Stimulated activated naive B cell treated with anti-CD40 and anti-IgM and Interleukin-4, amounts not matched to agents 10 μg/mL and 1 μg/mL and 100 μg/mL, for 72 hours (primary cell): ENCODE measurements around the gene QRFP.
"Not testable (repeated sequence)": the region's sequence is repeated elsewhere in the genome, so short reads cannot be mapped to it uniquely, and the experiment has no call there.

ENCODE experiments used
- ATAC-seq, 2 donors: fragments of 150-1000 bp; cut with Tn5 transposase; replicated peaks; 2 replicates each; pipeline ENCODE4 v1.10.0; 2021; ENCODE audit warnings: moderate library complexity in 1 of 2
- DNase-seq: peaks from one replicate; pipeline ENCODE4 v3.0.0; 2021
- H3K27ac Mint-ChIP-seq: one replicate; pipeline ENCODE4 v1.8.0; 2022; ENCODE audit warnings: mild to moderate bottlenecking, mixed read lengths
- H3K27me3 Mint-ChIP-seq, 2 donors: one replicate each; pipeline ENCODE4 v1.8.0; 2022; ENCODE audit warnings: mixed read lengths in 2 of 2
- H3K36me3 Mint-ChIP-seq, 2 donors: one replicate each; pipeline ENCODE4 v1.8.0; 2022; ENCODE audit warnings: mixed read lengths in 2 of 2, mild to moderate bottlenecking in 1 of 2
- H3K4me1 Mint-ChIP-seq, 2 donors: one replicate each; pipeline ENCODE4 v1.8.0; 2022; ENCODE audit warnings: mixed read lengths in 2 of 2, mild to moderate bottlenecking in 1 of 2
- H3K4me3 Mint-ChIP-seq, 2 donors: one replicate each; pipeline ENCODE4 v1.8.0; 2022; ENCODE audit warnings: mild to moderate bottlenecking in 2 of 2, mixed read lengths in 2 of 2, moderate library complexity in 1 of 2
- H3K9me3 Mint-ChIP-seq, 2 donors: one replicate each; pipeline ENCODE4 v1.8.0; 2022; ENCODE audit warnings: mixed read lengths in 2 of 2, mild to moderate bottlenecking in 1 of 2

QRFP gene

DNA sequence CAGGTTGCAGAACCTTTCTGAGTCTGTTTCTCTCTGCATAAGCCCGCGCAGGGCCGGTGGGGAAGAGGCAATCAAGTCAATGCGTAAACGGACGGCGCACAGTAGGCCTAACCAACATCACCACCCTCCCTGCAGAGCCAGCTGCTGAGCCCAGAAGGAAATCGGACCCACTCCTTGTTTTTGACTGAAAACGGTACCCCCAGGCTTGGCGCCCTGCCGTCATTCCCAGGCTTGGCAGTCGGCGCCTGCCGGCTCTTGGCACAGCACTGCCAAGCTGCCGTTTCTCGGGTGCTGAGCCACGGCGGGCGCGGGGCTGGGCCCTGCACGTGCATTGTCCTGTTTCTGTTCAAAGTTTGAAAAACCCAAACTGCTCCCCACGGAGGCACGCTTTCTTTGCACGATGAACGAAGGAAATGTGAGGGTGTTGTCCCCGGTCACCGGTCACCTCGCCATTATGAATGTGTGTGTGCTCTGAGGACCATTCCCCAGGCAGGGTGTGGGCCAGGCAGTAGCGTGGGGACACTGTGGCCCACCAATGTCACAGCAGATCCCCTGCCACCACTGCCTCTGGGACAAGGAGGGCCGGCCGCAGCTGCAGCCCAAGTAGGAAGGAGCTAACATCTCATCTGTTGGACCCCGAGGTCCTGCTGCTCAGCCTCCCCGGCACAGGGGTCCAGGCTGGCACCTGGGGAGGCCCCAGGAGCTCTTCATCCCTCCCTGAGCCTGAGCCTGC lies 22.4 kb upstream of the QRFP start:
- ATAC-seq = no peak

DNA sequence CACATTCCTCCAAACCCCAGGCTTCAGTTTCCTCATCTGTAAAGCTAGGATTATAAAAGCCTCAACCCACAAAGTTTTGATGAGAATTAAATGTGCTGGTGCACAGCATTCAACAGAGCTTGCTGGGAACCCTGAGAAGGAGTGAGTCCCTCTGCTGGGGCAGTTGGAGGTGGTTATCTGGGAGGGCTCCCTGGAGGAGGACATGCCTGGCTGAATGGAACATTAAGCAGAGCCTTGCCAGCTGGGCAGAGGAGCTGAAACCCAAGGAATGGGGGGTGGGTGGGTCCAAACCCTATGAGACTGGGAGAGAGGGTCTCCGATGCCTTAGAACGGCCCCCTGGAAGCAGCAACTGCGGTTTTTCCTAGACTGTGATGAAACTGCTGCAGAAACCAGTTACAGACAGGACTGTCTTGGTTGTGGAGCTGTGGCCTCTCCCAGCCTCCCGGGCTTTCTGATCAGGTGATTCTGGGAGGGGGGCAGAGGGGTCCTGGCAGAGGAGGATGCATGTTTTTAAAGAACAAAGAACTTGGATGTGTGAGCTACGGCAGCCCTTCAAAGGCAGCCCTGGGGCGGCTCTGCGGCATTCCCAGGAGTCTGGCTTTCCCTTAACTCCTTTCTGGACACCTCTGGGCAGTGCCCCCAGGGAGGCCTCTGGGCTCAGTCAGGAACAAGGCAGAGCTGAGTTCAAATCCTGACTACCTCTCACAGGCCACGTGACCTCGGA lies 21.7 kb upstream of the QRFP start:
- no peak for ATAC-seq
- Mint-ChIP-seq H3K9me3 (no peaks in the 10 kb centered on the region), H3K36me3 (no peaks in the 10 kb centered on the region), H3K27ac (no peak overlapping the region), H3K27me3 (peaks cover 39 to 51% of the 10 kb centered on the region in 2 donors), H3K4me3 (no peak overlapping the region), H3K4me1 (no peaks in the 10 kb centered on the region)
- DNase-seq = no peak

More for the DNA sequence above, 22.4 kb upstream of the QRFP start:
- H3K27me3 Mint-ChIP-seq = peaks cover 40 to 51% of the 10 kb centered on the region in 2 donors
- no peaks in the 10 kb centered on the region for H3K4me1 Mint-ChIP-seq
- H3K27ac Mint-ChIP-seq = no peak overlapping the region
- no peak for DNase-seq
- H3K36me3 Mint-ChIP-seq = no peaks in the 10 kb centered on the region
- no peak overlapping the region for H3K4me3 Mint-ChIP-seq
- no peaks in the 10 kb centered on the region for H3K9me3 Mint-ChIP-seq

DNA sequence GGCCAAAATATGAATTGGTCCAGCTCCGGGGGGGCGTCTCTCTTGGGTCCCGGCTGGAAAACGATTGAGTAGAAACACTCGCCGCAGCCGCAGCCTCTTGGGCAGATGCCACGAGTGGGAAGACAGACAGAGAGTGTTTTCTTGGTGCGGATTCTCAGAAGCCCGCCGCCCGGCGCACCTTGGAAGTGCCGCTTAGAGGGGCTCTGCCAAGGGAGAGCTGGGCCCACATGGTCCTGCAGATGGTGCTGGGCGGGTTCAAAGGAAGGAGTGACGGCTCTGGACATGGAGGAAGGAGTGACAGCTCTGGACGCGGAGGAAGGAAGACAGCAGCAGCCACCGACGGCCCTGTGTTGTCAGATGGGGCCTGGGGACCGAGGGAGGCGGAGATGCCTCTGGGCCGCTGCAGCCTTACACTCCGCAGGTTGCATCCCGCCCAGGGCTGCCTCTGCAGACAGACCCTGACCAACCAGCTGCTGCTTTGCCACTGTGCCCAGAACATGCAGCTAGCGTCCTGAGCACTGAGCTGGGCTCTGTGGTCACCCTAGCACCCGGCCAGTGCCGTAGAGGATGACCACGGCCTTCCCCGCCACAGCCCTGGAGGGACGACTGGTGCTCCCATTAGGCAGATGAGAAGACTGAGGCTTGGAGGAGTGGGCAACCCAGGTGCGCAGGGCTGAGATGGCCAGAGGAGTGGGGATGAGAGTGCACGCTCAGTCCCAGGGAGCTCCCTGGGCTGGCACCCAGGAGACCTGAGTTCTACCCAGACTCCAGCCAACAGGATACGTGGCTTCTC lies 20.8 kb upstream of the QRFP start:
- Mint-ChIP-seq H3K36me3 (no peaks in the 10 kb centered on the region), H3K4me3 (no peak overlapping the region), H3K27me3 (peaks cover 33 to 42% of the 10 kb centered on the region in 2 donors), H3K9me3 (no peaks in the 10 kb centered on the region), H3K4me1 (no peaks in the 10 kb centered on the region), H3K27ac (no peak overlapping the region)
- DNase-seq = no peak
- ATAC-seq = no peak

- Mint-ChIP-seq H3K9me3 (no peaks in the 10 kb centered on the region), H3K27ac (no peak overlapping the region), H3K27me3 (peaks cover 26 to 27% of the 10 kb centered on the region in 2 donors), H3K36me3 (no peaks in the 10 kb centered on the region), H3K4me1 (no peaks in the 10 kb centered on the region), H3K4me3 (no peak overlapping the region)
- DNase-seq (no peak), ATAC-seq (no peak)
Observed at GRCh38 chr9:130915096-130915447, 18.5 kb upstream of the QRFP start.

DNA sequence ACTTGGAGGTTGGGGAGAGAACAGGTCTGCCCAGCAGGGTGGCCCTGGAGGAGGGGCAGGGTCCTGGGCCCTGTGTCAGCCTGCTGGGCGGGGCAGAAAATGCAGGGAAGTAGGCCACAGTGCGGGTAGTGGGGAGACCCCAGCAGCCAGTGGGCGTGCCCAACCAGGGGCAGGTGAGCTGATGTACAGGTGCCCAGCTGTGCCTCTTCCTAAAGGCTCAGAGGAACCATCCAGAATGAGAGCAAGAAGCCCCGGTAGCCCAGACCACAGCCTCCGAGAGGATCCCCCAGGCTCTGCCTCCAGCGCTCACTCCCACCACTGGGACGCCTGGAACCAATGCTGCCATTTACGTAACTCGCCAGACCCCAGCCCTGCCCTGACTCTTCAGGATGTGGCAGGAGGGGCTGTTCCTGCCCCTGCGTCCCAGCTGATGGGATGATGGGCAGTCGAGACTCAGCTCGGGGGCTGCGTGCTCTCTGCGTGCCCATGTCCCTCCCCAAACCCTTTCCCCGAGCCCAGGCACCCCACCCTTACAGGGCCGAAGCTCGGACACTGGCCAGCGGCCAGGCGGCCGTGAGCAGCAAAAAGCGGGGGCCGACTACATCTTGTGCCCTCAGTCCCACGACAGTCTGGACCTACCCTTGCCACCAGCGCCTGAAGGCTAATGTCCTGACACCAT lies 17.9 kb upstream of the QRFP start:
- Mint-ChIP-seq H3K9me3 (no peaks in the 10 kb centered on the region), H3K27ac (no peak overlapping the region), H3K4me3 (no peak overlapping the region), H3K36me3 (no peaks in the 10 kb centered on the region), H3K4me1 (no peaks in the 10 kb centered on the region), H3K27me3 (peaks cover 24 to 26% of the 10 kb centered on the region in 2 donors)
- ATAC-seq (no peak), DNase-seq (no peak)

DNA sequence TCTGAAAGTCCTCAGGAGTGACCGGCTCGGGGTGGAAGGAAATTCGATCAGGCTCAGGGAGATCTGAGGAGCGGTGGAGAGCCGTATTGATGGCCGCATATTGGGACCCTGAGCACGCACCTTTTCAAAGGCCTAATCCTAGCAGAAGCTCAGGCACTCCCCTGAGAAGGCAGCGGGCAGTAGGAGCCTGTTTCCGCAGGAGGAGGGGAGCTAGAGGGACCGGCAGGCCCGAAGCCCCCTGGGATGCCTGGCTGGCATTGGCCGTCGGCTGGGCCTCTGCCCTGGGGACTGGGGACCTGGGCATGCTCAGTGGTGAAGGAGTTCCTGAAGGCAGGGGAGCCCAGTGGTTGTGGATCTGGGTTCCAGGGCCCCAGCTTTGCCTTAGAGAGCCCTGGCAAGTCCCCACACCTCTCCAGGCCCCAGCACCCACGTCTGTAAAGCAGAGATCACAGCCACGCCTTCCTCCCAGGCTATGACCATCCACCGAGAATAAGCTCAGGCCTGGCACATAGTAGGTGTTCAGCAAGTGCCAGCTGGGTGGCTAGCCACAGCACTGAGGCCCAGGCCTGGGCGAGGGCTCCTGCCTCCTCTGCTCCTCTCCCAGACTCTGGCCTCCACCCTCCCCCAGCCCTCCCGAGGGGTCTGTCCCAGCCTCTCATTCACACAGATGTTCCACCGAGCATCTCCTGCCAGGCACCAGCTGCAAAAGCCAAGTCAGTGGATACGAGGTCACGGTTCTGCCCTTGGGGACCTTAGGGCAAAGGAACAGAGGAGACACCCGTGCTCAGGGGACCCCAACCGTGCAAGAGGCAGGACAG lies 17.2 kb upstream of the QRFP start:
- no peak overlapping the region for H3K4me3 Mint-ChIP-seq
- peak in 1 of 2 donors; percentile 10 for ATAC-seq

DNA sequence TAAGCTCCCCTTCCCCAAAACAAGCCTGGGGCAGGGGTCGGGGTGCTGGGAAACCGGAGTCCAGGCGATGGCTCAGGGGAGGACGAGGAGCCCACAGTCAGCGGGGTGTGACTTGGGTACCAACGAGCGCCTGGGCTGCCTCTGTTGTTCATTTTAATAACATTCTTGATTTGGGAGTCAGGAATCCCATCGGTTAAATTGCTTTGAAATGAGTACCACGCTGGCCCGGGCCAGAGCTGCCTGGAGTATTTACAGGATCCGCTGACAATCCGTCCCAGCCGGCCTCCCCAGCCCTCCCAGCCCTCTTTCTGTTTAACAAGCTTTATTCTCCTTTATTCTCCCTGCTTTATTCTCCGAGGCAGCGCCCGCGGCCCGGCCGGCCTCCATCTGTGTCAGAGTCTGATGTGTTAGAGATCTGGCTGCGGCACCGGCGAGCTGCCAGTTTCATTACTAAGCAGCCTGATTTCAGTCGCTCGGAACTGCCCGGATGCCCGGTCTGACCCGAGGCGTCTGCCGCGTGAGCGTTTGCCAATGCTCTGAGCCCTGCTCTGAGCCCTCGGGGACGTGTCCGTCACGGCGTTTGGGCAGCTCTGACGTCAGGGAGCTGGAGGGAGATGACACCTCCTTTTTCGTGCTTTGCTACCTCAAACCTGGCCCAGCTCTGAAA lies 16.5 kb upstream of the QRFP start:
- Mint-ChIP-seq H3K36me3 (no peaks in the 10 kb centered on the region), H3K27ac (no peak overlapping the region), H3K27me3 (peaks cover 15 to 23% of the 10 kb centered on the region in 2 donors), H3K9me3 (no peaks in the 10 kb centered on the region), H3K4me3 (no peak overlapping the region), H3K4me1 (no peaks in the 10 kb centered on the region)
- DNase-seq (no peak), ATAC-seq (peak in 1 of 2 donors; percentile 33)

More for the DNA sequence above, 17.2 kb upstream of the QRFP start:
- no peaks in the 10 kb centered on the region for H3K4me1 Mint-ChIP-seq
- H3K27me3 Mint-ChIP-seq = peaks cover 16 to 18% of the 10 kb centered on the region in 2 donors
- H3K36me3 Mint-ChIP-seq = no peaks in the 10 kb centered on the region
- no peak for DNase-seq
- no peak overlapping the region for H3K27ac Mint-ChIP-seq
- H3K9me3 Mint-ChIP-seq = no peaks in the 10 kb centered on the region

DNA sequence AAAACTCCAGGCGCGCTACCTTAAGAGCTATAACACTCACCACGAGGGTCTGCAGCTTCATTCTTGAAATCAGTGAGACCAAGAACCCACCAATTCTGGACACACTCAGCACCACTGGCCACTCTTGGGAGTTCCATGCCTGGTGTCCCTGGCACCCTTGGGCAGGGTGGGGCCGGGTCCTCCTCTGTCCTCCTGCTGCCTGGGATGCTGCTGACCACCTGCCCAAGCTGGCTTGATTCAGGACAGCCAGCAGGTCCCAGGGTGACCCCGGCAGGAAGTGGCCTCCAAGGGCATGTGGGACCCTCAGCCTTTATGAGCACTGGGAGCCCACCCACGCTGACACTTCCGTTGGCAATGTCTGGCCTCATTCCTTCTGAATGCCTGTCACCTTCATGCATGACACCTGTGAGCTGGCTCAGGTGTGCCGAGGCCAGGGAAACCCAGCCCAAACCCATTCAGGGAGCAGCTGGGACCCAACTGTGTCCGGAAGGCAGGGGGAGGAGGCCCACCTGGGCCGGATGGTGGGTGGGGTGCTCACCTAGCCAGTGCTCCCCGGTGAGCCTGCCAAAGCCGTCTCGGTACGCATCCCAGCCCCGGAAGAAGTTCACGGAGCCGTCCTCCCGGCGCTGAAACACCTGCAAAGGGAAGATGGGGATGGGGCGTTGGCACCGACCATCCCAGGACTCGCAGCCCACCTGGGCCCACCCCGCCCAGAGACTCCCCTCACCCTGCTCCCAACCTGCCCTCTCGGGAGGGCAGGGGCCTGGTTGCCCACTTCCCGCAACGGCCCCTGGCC lies 14.8 kb upstream of the QRFP start:
- H3K9me3 Mint-ChIP-seq = no peaks in the 10 kb centered on the region
- H3K36me3 Mint-ChIP-seq = no peaks in the 10 kb centered on the region
- H3K4me1 Mint-ChIP-seq = no peaks in the 10 kb centered on the region
- DNase-seq (no peak), ATAC-seq (no peak)
- H3K4me3 Mint-ChIP-seq = no peak overlapping the region
- H3K27ac Mint-ChIP-seq = no peak overlapping the region
- H3K27me3 Mint-ChIP-seq = peaks cover 17 to 22% of the 10 kb centered on the region in 2 donors

- ATAC-seq, H3K36me3 Mint-ChIP-seq, H3K4me3 Mint-ChIP-seq, H3K4me1 Mint-ChIP-seq, DNase-seq, H3K27ac Mint-ChIP-seq, H3K9me3 Mint-ChIP-seq: not testable (repeated sequence)
- peaks cover 17 to 28% of the 10 kb centered on the region in 2 donors for H3K27me3 Mint-ChIP-seq
Observed at GRCh38 chr9:130910670-130911069, 14.1 kb upstream of the QRFP start.

GRCh38 chr9:130910041-130910440 lies 13.4 kb upstream of the QRFP start:
- ATAC-seq, H3K36me3 Mint-ChIP-seq, H3K9me3 Mint-ChIP-seq, H3K4me1 Mint-ChIP-seq, H3K4me3 Mint-ChIP-seq, H3K27ac Mint-ChIP-seq, DNase-seq: not testable (repeated sequence)
- peaks cover 13 to 31% of the 10 kb centered on the region in 2 donors for H3K27me3 Mint-ChIP-seq

GRCh38 chr9:130908878-130909355 lies 12.3 kb upstream of the QRFP start:
- DNase-seq (no peak), ATAC-seq (no peak)
- no peaks in the 10 kb centered on the region for H3K4me1 Mint-ChIP-seq
- no peaks in the 10 kb centered on the region for H3K9me3 Mint-ChIP-seq
- H3K36me3 Mint-ChIP-seq = no peaks in the 10 kb centered on the region
- peaks cover 13 to 30% of the 10 kb centered on the region in 2 donors for H3K27me3 Mint-ChIP-seq
- no peak overlapping the region for H3K4me3 Mint-ChIP-seq
- no peak overlapping the region for H3K27ac Mint-ChIP-seq

DNA sequence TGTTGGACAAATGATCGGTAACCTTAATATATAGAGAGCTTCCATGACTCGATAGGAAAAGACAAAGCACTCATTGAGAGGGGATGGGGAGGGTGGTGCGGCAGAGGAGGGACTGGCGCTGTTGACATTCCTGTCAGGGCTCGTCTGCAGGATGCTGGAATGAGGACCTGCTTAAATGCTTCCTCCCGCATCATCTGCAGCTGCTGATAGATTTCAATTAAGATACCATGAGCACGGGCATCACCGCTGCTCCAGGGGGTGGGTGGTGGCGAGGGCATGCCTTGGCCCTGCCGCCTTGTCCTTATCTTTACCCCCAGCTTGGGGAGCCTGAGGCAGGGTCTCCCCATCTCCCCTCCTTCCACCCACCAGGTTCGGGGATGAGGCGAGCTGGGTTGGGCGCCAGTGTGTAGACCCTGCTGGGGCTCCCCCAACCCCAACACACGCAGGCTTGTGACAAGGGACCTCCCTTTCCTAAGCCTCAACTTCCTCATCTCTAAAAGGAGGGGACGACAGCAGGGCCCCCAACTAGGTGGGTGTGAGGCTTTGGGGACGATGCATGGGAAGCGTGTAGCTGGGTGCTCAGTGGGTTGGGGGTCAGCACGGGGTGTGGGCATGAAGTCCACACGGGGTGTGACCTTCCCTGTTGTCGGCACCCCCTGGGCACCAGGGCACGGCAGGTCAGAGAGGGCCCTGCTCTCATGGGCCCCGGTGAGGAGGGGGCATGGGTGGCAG lies 11.7 kb upstream of the QRFP start:
- ATAC-seq = no peak
- no peaks in the 10 kb centered on the region for H3K4me1 Mint-ChIP-seq
- no peaks in the 10 kb centered on the region for H3K9me3 Mint-ChIP-seq
- peaks cover 18 to 29% of the 10 kb centered on the region in 2 donors for H3K27me3 Mint-ChIP-seq
- no peak overlapping the region for H3K27ac Mint-ChIP-seq
- no peak overlapping the region for H3K4me3 Mint-ChIP-seq
- no peak for DNase-seq
- H3K36me3 Mint-ChIP-seq = no peaks in the 10 kb centered on the region
